PFSK-1 (cell line): Measurements from ENCODE around the gene ST3GAL2.

ENCODE experiments used
- FOXP2 ChIP-seq: optimal IDR thresholded peaks from 2 replicates; pipeline ENCODE3; 2011; ENCODE audit warnings: borderline replicate concordance, control low read depth, inconsistent platforms; ENCODE audit not compliant: insufficient read depth; ENCODE audit errors: extremely low read length, extremely low read depth
- POLR2AphosphoS5 ChIP-seq: IDR thresholded peaks from 2 replicates; pipeline ENCODE4 v1.6.1; 2012; ENCODE audit warnings: low read depth, mild to moderate bottlenecking, control low read depth, low read length, moderate library complexity
- REST ChIP-seq, 2 experiments: IDR thresholded peaks; 2 replicates each; pipeline versions ENCODE4 v1.6.1 to v1.8.0; 2011 to 2012; ENCODE audit warnings: low read depth in 2 of 2, low read length in 2 of 2, control low read depth in 1 of 2, inconsistent platforms in 1 of 2, mild to moderate bottlenecking in 1 of 2, moderate library complexity in 1 of 2; ENCODE audit not compliant: insufficient read depth in 1 of 2
- SIN3A ChIP-seq: IDR thresholded peaks from 2 replicates; pipeline ENCODE4 v1.6.1; 2012; ENCODE audit warnings: mild to moderate bottlenecking, low read length, moderate library complexity, borderline replicate concordance; ENCODE audit not compliant: insufficient read depth
- TAF1 ChIP-seq: IDR thresholded peaks from 2 replicates; pipeline ENCODE4 v1.6.1; 2012; ENCODE audit warnings: low read length, control low read depth, borderline replicate concordance; ENCODE audit not compliant: insufficient read depth

DNA sequence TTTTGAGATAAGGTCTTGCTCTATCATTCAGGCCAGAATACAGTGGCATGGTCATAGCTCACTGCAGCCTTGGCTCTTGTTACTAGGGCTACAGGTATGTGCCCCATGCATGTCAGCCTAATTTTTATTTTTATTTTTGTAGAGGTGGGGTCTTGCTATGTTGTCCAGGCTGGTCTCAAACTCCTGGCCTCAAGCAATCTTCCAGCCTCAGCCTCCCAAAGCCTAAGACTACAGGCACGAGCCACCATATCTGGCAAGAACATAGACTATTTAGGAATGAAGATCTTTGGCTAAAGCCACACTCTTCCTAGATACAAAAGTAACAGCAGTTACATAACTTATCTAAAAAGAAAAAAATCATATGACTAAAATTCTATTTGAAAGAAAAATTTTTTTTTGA, 107.8 kb downstream of the ST3GAL2 start:
- TF ChIP-seq SIN3A (no peak), POLR2AphosphoS5 (no peak), TAF1 (no peak), REST (IDR thresholded peaks at IDR 0.05; ENCODE audit: insufficient read depth in 1 of 2, low read depth in 2 of 2, low read length in 2 of 2) (no peak), FOXP2 (no peak)
